ENCODE data around the gene SGPL1. TPM values are rescaled to one million over a fixed set of nuclear protein-coding genes. Genes with fewer than 3 reads are reported as not detected.

Gene SGPL1
- total RNA-seq, 1 experiment from 2014 or later: 52.6 TPM

GRCh38 chr10:70930263-70931000 lies 114.7 kb downstream of the SGPL1 start:
- H3K27ac ChIP-seq (ENCODE audit: insufficient read length, low read depth, low read length): no peak overlapping the region
- H3K4me1 ChIP-seq (ENCODE audit: insufficient read depth, low read length): no peaks in the 10 kb centered on the region
- H4K8ac ChIP-seq (replicated peaks; ENCODE audit: insufficient read length, low read depth, low read length): no peak overlapping the region
- no peaks in the 10 kb centered on the region for H3K79me2 ChIP-seq (ENCODE audit: insufficient read depth, low read length)
- H4K91ac ChIP-seq (ENCODE audit: insufficient read length, low read depth, low read length): no peak overlapping the region
- no peak overlapping the region for H3K4me2 ChIP-seq (ENCODE audit: insufficient read depth, insufficient read length, low read length)
- H3K23ac ChIP-seq (ENCODE audit: insufficient read length, low read depth, low read length): no peak overlapping the region
- H2BK15ac ChIP-seq (ENCODE audit: low read depth, low read length): no peak overlapping the region
- Mint-ChIP-seq H3K4me3 (no peak overlapping the region), H3K4me1 (peaks cover 0 to 3% of the 10 kb centered on the region in 2 experiments; a peak in 2 of 4 replicates), H3K36me3 (ENCODE audit: insufficient read depth in 1 of 3, low read depth in 3 of 3) (no peaks in the 10 kb centered on the region), H3K27me3 (ENCODE audit: low read depth) (peaks cover 6% of the 10 kb centered on the region), H3K9me3 (no peaks in the 10 kb centered on the region), H3K27ac (no peak overlapping the region)
- no peak for DNase-seq
- H2BK12ac ChIP-seq (ENCODE audit: insufficient read length, low read depth, low read length): no peak overlapping the region
- no peaks in the 10 kb centered on the region for H3K79me1 ChIP-seq (ENCODE audit: insufficient read depth, low read depth, low read length, poor library complexity, severe bottlenecking)
- no CpG with 5 or more reads among the region's 17 CpGs for WGBS (ENCODE audit: extremely low coverage, insufficient read length, low lambda C conversion rate)
- H3K4ac ChIP-seq (ENCODE audit: low read depth, low read length): no peak overlapping the region
- H3K23me2 ChIP-seq (ENCODE audit: insufficient read length, low read depth, low read length, poor library complexity, severe bottlenecking): no peaks in the 10 kb centered on the region
- H3K9me3 ChIP-seq (ENCODE audit: control insufficient read depth, low read depth, low read length): no peaks in the 10 kb centered on the region
- H3K18ac ChIP-seq (ENCODE audit: insufficient read length, low read depth, low read length): no peak overlapping the region
- no peak overlapping the region for H2AK5ac ChIP-seq (ENCODE audit: insufficient read length, low read length)
- H2BK5ac ChIP-seq (ENCODE audit: insufficient read length, low read length): no peak overlapping the region
- no peaks in the 10 kb centered on the region for H4K20me1 ChIP-seq (ENCODE audit: control insufficient read depth, insufficient read depth, insufficient read length)
- no peak overlapping the region for H2BK120ac ChIP-seq (ENCODE audit: low read depth, low read length, poor library complexity, severe bottlenecking)
- TF ChIP-seq CTCF (conservative IDR thresholded peaks at IDR 0.05): no peak
- no peak overlapping the region for H2BK20ac ChIP-seq (ENCODE audit: low read depth, low read length, poor library complexity, severe bottlenecking)
- no peaks in the 10 kb centered on the region for H3K27me3 ChIP-seq (ENCODE audit: insufficient read depth, low read length)
- no peak overlapping the region for H3K9ac ChIP-seq (ENCODE audit: extremely low read depth, insufficient read length, low read length)
- no peak overlapping the region for H2AFZ ChIP-seq (ENCODE audit: low read length)
- no peak overlapping the region for H3K56ac ChIP-seq (ENCODE audit: insufficient read length, low read depth, low read length)
- H4K5ac ChIP-seq (ENCODE audit: insufficient read length, low read depth, low read length): no peak overlapping the region
- H3K14ac ChIP-seq (ENCODE audit: insufficient read depth, low read length): no peak overlapping the region; the same call in 1 of the 2 replicates
- H3T11ph ChIP-seq (ENCODE audit: low read length): no peak overlapping the region

Other genes starting within 250 kb of the SGPL1 start
- 0.18 TPM in 1 of 2 replicates, not detected in the other for gene PRF1, start 213.2 kb upstream of the SGPL1 start, total RNA-seq (2021)
- 1.6 and 1.9 TPM in 2 replicates for gene ADAMTS14, start 143.4 kb upstream of the SGPL1 start, total RNA-seq (2021)
- not detected in 2 replicates for gene TBATA, start 30.6 kb upstream of the SGPL1 start, total RNA-seq (2021)
- gene PCBD1, start 72.6 kb downstream of the SGPL1 start, total RNA-seq (2021): 39.1 and 39.7 TPM in 2 replicates